GM13976 (cell line): Measurements from ENCODE around the gene AVPI1.

Experiments
- DNase-seq: peaks from one replicate; pipeline ENCODE4 v3.0.0; 2012; ENCODE audit warnings: low spot score
- in situ Hi-C: fragments of 300-500 bp; cut with MboI; formaldehyde crosslinking; loops from one replicate; pipeline ENCODE4 v1.12.0; 2022; ENCODE audit warnings: low sequenced_read_pairs, mixed read lengths, inconsistent platforms; ENCODE audit not compliant: unreplicated experiment
- TF ChIP-seq, protein P1 (sequence below): IDR thresholded peaks from 2 replicates; pipeline ENCODE4 v1.5.1; 2012; ENCODE audit warnings: borderline replicate concordance, mild to moderate bottlenecking; ENCODE audit not compliant: insufficient read depth; ENCODE audit errors: extremely low read depth, missing control alignments, control extremely low read depth

The AVPI1 gene

DNA sequence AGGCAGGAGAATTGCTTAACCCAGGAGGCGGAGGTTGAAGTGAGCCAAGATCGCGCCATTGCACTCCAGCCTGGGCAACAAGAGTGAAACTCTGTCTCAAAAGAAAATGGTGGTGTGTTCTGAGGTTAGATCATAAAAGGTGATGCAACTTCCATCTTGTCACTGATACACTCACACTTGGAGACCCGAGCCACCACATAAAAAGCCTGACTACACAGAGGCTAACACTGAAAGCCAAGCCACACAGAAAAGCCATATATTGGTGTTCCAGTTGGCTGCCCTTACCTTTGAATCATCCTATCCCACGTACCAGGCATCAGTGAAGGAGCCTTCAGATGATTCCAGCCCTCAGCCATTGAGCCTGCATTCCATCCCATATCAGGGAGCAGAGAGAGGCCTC is 57.8 kb downstream of the AVPI1 start:
- TF ChIP-seq, protein P1, sequence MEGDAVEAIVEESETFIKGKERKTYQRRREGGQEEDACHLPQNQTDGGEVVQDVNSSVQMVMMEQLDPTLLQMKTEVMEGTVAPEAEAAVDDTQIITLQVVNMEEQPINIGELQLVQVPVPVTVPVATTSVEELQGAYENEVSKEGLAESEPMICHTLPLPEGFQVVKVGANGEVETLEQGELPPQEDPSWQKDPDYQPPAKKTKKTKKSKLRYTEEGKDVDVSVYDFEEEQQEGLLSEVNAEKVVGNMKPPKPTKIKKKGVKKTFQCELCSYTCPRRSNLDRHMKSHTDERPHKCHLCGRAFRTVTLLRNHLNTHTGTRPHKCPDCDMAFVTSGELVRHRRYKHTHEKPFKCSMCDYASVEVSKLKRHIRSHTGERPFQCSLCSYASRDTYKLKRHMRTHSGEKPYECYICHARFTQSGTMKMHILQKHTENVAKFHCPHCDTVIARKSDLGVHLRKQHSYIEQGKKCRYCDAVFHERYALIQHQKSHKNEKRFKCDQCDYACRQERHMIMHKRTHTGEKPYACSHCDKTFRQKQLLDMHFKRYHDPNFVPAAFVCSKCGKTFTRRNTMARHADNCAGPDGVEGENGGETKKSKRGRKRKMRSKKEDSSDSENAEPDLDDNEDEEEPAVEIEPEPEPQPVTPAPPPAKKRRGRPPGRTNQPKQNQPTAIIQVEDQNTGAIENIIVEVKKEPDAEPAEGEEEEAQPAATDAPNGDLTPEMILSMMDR: no peak

DNA sequence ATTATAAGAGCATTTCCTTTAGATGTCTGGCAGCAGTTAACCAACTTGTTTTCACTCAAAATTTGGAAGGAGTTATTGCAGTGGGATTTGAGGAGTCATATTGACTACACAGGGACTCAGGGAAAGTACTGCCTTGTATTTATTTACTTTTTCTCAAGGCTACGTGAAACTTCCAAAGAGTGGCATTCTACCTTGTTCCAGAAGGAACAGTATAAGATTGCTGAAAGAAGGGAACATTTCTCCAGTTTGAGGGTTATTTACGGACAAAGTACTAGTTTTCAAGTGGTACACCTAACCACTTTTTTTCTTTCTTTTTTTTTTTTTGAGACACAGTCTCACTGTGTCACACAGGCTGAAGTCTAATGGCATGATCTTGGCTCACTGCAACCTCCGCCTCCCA is 58.8 kb downstream of the AVPI1 start:
- DNase-seq: no peak
- in situ Hi-C loops: no loop called here
- TF ChIP-seq, protein P1: no peak

More for the DNA sequence above, 57.8 kb downstream of the AVPI1 start:
- in situ Hi-C loops: no loop called here
- DNase-seq: no peak

DNA sequence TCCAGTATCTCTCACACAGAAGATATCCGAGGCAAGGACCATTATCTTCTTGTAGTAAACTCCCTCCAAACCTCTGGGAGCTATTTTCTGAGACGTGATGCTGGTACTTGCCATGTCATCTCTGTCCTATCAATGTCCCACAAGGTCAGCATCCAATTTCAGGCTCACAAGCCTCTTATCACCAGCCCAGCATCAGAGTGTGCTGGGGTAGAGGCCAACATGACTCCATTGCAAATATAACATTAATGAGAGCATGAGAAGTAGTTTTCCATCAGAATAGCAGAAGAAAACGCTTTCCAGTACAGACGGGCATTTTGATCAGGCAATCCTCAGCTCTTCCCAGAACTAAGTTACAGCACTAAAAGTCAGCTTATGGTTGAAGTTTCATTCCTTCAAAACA is 59.3 kb downstream of the AVPI1 start:
- DNase-seq: no peak
- TF ChIP-seq, protein P1: no peak
- in situ Hi-C loops: no loop called here
